ENCODE results near the gene AFF3.

AFF3 gene

DNA sequence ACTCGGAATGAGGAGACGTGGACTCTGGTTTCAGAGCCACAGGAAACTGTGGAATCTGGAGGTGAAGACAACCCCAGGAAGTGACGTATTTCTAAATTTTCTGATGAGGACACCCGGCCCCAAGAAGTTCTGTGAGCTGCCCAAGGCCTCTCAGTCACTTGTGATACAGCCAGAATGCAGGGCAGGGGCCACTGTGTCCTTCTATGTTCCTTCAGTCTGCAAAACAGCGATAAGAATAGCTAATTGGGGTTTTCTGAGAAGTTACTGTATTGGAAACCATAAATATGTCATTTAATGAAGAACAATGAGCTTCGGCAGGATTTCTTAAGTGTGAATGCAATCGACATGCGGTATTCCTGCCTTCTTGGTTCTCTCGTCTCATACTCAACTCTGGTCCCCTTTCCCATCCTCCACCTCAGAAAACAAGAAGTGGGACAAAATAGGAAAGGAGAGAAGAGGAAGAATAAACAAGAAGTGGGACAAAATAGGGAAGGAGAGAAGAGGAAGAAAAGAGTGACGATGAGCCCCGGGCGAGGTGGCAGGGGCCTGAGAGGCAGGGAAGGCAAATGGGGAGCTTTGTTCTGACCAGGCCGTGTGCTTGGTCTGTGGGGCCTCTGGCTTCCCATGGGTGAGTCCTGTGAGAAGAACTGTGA lies 370.6 kb downstream of the AFF3 start:
- H3K4me3 ChIP-seq (ENCODE audit: low read depth, low read length) = no peak overlapping the region
- no peak for TF ChIP-seq CTCF (IDR thresholded peaks at IDR 0.05; ENCODE audit: insufficient read depth, low read depth, low read length, missing control alignments)
- DNase-seq (ENCODE audit: low read depth) = no peak

DNA sequence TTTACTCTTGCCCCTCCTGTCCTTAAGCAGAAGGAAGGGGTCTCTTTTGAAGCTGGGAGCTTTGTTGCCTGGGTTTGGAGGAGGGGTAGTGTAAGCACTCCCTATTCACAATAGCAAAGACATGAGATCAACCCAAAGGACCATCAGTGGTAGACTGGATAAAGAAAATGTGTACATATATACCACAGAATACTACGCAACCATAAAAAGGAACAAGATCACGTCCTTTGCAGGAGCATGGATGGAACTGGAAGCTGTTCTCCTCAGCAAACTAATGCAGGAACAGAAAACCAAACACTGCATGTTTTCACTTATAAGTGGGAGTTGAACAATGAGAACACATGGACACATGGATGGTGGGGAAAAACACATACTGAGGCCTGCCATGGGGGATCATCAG lies 371.5 kb downstream of the AFF3 start:
- H3K4me3 ChIP-seq (ENCODE audit: low read depth, low read length) = no peak overlapping the region
- DNase-seq (ENCODE audit: low read depth) = no peak
- TF ChIP-seq CTCF (IDR thresholded peaks at IDR 0.05; ENCODE audit: insufficient read depth, low read depth, low read length, missing control alignments) = no peak

DNA sequence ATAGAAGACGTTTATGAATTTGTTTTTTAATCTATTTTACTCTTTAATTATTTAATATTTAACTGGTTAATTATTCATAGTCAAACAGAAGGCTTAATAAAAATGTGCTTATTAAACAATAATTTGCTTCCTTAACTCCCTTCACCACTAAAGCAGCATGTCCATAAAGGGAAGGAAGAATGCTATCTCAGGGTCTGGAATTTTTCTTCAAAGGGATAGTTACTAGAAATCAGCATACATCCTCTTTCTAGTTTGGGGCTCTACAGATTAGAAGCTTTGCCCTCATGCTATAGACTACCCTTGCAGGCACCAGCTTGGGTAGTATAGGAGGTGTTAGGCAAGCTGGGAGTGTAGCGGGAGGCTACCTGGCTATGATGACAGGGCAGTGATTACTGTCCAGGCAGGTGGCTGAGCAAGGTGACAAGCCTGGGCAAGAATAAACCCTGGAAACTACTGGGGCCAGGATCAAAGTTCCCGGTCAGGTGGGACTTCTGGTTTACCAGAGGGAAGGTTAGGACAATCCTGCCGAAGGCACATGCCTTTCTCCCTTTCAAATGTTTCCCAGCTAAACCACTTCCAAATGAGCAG lies 376.6 kb downstream of the AFF3 start:
- no peak overlapping the region for H3K4me3 ChIP-seq (ENCODE audit: low read depth, low read length)
- TF ChIP-seq CTCF (IDR thresholded peaks at IDR 0.05; ENCODE audit: insufficient read depth, low read depth, low read length, missing control alignments) = no peak
- no peak for DNase-seq (ENCODE audit: low read depth)

DNA sequence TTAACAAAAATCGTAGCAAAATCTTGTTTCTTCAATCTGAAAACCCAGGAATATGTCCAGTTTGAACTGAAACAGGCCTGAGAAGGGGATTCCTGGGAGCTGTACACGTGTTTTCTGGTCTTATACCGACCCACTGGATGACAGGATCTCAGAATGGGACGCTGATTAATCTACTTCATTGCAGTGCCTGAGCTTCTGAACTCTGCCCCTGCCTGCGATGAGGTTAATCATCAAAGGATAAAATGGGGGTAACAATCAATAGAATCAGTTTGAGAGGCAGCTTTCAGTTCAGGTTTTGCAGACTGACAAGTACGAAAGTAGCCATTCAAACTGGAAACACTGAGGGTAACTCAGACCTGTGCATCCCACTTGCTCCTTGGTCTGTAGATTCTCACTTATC lies 378.6 kb downstream of the AFF3 start:
- no peak overlapping the region for H3K4me3 ChIP-seq (ENCODE audit: low read depth, low read length)
- DNase-seq (ENCODE audit: low read depth) = no peak
- TF ChIP-seq CTCF (IDR thresholded peaks at IDR 0.05; ENCODE audit: insufficient read depth, low read depth, low read length, missing control alignments) = no peak

- no peak overlapping the region for H3K4me3 ChIP-seq (ENCODE audit: low read depth, low read length)
- no peak for DNase-seq (ENCODE audit: low read depth)
- TF ChIP-seq CTCF (IDR thresholded peaks at IDR 0.05; ENCODE audit: insufficient read depth, low read depth, low read length, missing control alignments) = no peak
Measured at GRCh38 chr2:99762714-99763113, 379.7 kb downstream of the AFF3 start.

- DNase-seq (ENCODE audit: low read depth) = no peak
- no peak for TF ChIP-seq CTCF (IDR thresholded peaks at IDR 0.05; ENCODE audit: insufficient read depth, low read depth, low read length, missing control alignments)
- no peak overlapping the region for H3K4me3 ChIP-seq (ENCODE audit: low read depth, low read length)
Measured at GRCh38 chr2:99757611-99758114, 384.7 kb downstream of the AFF3 start.

DNA sequence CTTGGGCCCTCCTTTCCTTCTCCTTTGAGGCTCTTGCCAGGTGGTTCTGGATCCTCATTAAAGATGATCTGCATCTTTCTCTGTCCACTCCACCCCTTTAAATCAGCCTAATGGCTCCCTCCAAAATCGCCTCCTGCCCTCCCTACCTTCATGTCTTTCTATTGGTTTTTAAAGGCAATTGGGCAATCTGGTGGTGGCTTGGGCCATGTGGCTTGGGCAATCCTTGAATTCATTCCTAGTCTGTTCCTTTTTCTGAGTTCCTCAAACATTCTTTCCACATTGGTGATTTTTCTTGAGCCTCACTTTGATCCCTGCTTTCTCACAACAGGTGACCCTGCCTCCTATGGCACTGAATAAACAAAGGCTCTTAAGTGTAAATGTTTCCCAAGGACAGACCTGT lies 386.3 kb downstream of the AFF3 start:
- DNase-seq (ENCODE audit: low read depth) = no peak
- no peak overlapping the region for H3K4me3 ChIP-seq (ENCODE audit: low read depth, low read length)
- no peak for TF ChIP-seq CTCF (IDR thresholded peaks at IDR 0.05; ENCODE audit: insufficient read depth, low read depth, low read length, missing control alignments)

Data from GM12865 (cell line).